Measurements from ENCODE around the gene ZC3H7A. TPM values are rescaled to one million over a fixed set of nuclear protein-coding genes. Genes with fewer than 3 reads are reported as not detected.

The ZC3H7A gene
- total and polyA plus RNA-seq, 2 of the 13 experiments (the other 11 are each of a cell fraction or from before 2014, with no cell fraction given) = 29.2 to 36.8 TPM

DNA sequence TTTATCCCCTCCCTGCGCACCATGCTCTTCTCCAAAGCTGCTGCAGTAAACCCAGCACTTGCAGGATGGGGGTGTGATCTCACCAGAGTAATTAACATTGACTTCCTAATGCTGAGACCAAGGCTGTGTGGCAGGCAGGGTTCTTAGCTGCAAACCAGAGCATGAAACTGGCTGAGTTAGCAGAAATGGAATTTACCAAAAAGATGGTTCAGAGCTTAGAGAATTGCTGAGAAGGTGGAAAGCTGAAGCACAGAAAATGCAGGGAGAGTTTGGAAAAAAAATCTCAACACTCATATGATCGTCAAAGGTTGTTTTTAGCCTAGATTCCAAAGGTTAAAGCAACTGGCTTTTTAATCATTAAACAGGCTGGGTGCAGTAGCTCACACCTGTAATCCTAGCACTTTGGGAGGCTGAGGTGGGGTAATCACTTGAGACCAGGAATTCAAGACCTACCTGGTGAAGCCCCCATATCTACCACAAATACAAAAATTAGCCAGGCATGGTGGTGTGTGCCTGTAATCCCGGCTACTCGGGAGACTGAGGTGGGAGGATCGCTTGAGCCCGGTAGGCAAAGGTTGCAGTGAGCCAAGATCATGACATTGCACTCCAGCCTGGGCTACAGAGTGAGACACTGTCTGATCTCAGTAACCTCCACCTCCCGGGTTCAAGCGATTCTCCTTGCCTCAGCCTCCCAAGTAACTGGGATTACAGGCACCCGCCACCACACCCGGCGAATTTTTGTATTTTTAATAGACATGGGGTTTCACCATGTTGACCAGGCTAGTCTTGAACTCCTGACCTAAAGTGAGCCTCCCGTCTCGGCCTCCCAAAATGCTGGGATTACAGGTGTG is 48.4 kb downstream of the ZC3H7A start (continued):
- TF ChIP-seq, protein P1, sequence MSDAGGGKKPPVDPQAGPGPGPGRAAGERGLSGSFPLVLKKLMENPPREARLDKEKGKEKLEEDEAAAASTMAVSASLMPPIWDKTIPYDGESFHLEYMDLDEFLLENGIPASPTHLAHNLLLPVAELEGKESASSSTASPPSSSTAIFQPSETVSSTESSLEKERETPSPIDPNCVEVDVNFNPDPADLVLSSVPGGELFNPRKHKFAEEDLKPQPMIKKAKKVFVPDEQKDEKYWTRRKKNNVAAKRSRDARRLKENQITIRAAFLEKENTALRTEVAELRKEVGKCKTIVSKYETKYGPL (CRISPR knock-in tag; IDR thresholded peaks at IDR 0.05) = peak; percentile 56; the same call in 1 of the 2 replicates
- TF ChIP-seq ZBTB7A (CRISPR knock-in tag; IDR thresholded peaks at IDR 0.05) (no peak), PAF1 (CRISPR knock-in tag; IDR thresholded peaks at IDR 0.05) (no peak), LCORL (IDR thresholded peaks at IDR 0.05) (0 out of 2 replicates have a peak, but pooled peaks have one; percentile 14), LCORL (CRISPR knock-in tag; IDR thresholded peaks at IDR 0.05) (peak; percentile 94), ZNF850 (CRISPR knock-in tag; conservative IDR thresholded peaks at IDR 0.05) (no peak), ZNF589 (CRISPR knock-in tag; conservative IDR thresholded peaks at IDR 0.05) (no peak), POLR2AphosphoS5 (IDR thresholded peaks at IDR 0.05; ENCODE audit: low read depth, low read length) (peak; percentile 76), HOXA5 (CRISPR knock-in tag; IDR thresholded peaks at IDR 0.05) (peak; percentile 88), JDP2 (CRISPR knock-in tag; IDR thresholded peaks at IDR 0.05; ENCODE audit: borderline replicate concordance) (no peak), NFE2L1 (CRISPR knock-in tag; IDR thresholded peaks at IDR 0.05; ENCODE audit: borderline replicate concordance) (no peak), SSRP1 (CRISPR knock-in tag; IDR thresholded peaks at IDR 0.05) (0 out of 2 replicates have a peak, but pooled peaks have one; percentile 39), ZNF543 (CRISPR knock-in tag; IDR thresholded peaks at IDR 0.05) (no peak), HDAC6 (IDR thresholded peaks at IDR 0.05; ENCODE audit: low read depth, low read length) (0 out of 2 replicates have a peak, but pooled peaks have one; percentile 60), ZNF460 (CRISPR knock-in tag; IDR thresholded peaks at IDR 0.05; ENCODE audit: borderline replicate concordance) (peak; percentile 99), ZSCAN22 (CRISPR knock-in tag; IDR thresholded peaks at IDR 0.05) (no peak), ATF1 (CRISPR knock-in tag; IDR thresholded peaks at IDR 0.05) (0 out of 2 replicates have a peak, but pooled peaks have one; percentile 42), U2AF2 (IDR thresholded peaks at IDR 0.05; ENCODE audit: low read depth, low read length) (peak; percentile 91)
- TF ChIP-seq, protein P2, sequence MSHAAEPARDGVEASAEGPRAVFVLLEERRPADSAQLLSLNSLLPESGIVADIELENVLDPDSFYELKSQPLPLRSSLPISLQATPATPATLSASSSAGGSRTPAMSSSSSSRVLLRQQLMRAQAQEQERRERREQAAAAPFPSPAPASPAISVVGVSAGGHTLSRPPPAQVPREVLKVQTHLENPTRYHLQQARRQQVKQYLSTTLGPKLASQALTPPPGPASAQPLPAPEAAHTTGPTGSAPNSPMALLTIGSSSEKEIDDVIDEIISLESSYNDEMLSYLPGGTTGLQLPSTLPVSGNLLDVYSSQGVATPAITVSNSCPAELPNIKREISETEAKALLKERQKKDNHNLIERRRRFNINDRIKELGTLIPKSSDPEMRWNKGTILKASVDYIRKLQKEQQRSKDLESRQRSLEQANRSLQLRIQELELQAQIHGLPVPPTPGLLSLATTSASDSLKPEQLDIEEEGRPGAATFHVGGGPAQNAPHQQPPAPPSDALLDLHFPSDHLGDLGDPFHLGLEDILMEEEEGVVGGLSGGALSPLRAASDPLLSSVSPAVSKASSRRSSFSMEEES (CRISPR knock-in tag; IDR thresholded peaks at IDR 0.05) = peak; percentile 81
- TF ChIP-seq, protein P3, sequence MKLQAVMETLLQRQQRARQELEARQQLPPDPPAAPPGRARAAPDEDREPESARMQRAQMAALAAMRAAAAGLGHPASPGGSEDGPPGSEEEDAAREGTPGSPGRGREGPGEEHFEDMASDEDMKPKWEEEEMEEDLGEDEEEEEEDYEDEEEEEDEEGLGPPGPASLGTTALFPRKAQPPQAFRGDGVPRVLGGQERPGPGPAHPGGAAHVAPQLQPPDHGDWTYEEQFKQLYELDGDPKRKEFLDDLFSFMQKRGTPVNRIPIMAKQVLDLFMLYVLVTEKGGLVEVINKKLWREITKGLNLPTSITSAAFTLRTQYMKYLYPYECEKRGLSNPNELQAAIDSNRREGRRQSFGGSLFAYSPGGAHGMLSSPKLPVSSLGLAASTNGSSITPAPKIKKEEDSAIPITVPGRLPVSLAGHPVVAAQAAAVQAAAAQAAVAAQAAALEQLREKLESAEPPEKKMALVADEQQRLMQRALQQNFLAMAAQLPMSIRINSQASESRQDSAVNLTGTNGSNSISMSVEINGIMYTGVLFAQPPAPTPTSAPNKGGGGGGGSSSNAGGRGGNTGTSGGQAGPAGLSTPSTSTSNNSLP (IDR thresholded peaks at IDR 0.05; ENCODE audit: low read depth, low read length) = peak; percentile 84
- TF ChIP-seq, protein P4, sequence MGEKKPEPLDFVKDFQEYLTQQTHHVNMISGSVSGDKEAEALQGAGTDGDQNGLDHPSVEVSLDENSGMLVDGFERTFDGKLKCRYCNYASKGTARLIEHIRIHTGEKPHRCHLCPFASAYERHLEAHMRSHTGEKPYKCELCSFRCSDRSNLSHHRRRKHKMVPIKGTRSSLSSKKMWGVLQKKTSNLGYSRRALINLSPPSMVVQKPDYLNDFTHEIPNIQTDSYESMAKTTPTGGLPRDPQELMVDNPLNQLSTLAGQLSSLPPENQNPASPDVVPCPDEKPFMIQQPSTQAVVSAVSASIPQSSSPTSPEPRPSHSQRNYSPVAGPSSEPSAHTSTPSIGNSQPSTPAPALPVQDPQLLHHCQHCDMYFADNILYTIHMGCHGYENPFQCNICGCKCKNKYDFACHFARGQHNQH (CRISPR knock-in tag; IDR thresholded peaks at IDR 0.05) = peak; percentile 34; the same call in 1 of the 2 replicates
- TF ChIP-seq, protein P5, sequence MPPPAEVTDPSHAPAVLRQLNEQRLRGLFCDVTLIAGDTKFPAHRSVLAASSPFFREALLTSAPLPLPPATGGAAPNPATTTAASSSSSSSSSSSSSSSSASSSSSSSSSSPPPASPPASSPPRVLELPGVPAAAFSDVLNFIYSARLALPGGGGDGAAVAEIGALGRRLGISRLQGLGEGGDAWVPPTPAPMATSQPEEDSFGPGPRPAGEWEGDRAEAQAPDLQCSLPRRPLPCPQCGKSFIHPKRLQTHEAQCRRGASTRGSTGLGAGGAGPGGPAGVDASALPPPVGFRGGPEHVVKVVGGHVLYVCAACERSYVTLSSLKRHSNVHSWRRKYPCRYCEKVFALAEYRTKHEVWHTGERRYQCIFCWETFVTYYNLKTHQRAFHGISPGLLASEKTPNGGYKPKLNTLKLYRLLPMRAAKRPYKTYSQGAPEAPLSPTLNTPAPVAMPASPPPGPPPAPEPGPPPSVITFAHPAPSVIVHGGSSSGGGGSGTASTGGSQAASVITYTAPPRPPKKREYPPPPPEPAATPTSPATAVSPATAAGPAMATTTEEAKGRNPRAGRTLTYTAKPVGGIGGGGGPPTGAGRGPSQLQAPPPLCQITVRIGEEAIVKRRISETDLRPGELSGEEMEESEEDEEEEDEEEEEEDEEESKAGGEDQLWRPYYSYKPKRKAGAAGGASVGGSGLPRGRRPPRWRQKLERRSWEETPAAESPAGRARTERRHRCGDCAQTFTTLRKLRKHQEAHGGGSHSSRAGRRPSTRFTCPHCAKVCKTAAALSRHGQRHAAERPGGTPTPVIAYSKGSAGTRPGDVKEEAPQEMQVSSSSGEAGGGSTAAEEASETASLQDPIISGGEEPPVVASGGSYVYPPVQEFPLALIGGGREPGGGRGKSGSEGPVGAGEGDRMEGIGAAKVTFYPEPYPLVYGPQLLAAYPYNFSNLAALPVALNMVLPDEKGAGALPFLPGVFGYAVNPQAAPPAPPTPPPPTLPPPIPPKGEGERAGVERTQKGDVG (CRISPR knock-in tag; IDR thresholded peaks at IDR 0.05; ENCODE audit: borderline replicate concordance) = peak; percentile 54; the same call in 1 of the 2 replicates

Measured in HepG2 (cell line).